Mammary epithelial cell (primary cell): ENCODE measurements around the gene MIPOL1.

Experiments
- CTCF ChIP-seq, 2 donors: IDR thresholded peaks in 1 of 2; conservative IDR thresholded peaks in 1 of 2; 2 replicates each; pipeline ENCODE4 v1.5.1; 2011 to 2012; ENCODE audit warnings: inconsistent platforms in 2 of 2, low read length in 2 of 2, mild to moderate bottlenecking in 2 of 2, control low read depth in 1 of 2, low read depth in 1 of 2; ENCODE audit not compliant: insufficient read depth in 1 of 2; ENCODE audit errors: extremely low read depth in 1 of 2
- EZH2 ChIP-seq: IDR thresholded peaks from 2 replicates; pipeline ENCODE4 v1.6.1; 2012; ENCODE audit warnings: low read length, inconsistent platforms, borderline replicate concordance

DNA sequence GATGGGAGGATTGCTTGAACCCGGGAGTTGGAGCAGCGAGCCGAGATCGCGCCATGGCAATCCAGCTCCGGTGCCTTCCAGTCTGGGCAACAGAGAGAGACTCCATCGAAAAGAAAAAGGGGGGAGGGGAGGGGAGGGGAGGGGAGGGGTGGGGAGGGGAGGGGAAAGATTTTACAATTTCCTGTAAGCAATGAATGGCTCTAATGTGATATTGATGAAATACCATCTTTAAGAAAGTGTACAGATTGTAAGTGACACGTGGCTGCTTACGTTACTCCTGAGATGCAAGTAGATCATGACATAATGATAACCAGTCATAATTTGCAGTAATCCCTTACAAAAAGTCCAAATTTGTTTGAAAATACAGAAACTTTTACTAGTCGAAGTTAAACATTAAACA, 26.7 kb upstream of the MIPOL1 start:
- no peak for TF ChIP-seq CTCF (conservative IDR thresholded peaks at IDR 0.05 in 1 of 2, IDR thresholded peaks at IDR 0.05 in 1 of 2; ENCODE audit: extremely low read depth in 1 of 2, insufficient read depth in 1 of 2, low read depth in 1 of 2, low read length in 2 of 2)
- no peak for TF ChIP-seq EZH2
